GM12875 (cell line): ENCODE measurements around the gene EMID1.
"Not testable (repeated sequence)": the region's sequence is repeated elsewhere in the genome, so short reads cannot be mapped to it uniquely, and the experiment has no call there.

Source experiments
- H3K4me3 ChIP-seq: one replicate; pipeline ENCODE4 v1.5.1; 2011; ENCODE audit warnings: low read depth, low read length, control low read depth
- TF ChIP-seq, protein P1 (sequence below): IDR thresholded peaks from 2 replicates; pipeline ENCODE4 v1.5.1; 2011; ENCODE audit warnings: low read depth, mild to moderate bottlenecking, control low read depth, inconsistent platforms, low read length, moderate library complexity, borderline replicate concordance; ENCODE audit not compliant: insufficient read depth

The EMID1 gene

DNA sequence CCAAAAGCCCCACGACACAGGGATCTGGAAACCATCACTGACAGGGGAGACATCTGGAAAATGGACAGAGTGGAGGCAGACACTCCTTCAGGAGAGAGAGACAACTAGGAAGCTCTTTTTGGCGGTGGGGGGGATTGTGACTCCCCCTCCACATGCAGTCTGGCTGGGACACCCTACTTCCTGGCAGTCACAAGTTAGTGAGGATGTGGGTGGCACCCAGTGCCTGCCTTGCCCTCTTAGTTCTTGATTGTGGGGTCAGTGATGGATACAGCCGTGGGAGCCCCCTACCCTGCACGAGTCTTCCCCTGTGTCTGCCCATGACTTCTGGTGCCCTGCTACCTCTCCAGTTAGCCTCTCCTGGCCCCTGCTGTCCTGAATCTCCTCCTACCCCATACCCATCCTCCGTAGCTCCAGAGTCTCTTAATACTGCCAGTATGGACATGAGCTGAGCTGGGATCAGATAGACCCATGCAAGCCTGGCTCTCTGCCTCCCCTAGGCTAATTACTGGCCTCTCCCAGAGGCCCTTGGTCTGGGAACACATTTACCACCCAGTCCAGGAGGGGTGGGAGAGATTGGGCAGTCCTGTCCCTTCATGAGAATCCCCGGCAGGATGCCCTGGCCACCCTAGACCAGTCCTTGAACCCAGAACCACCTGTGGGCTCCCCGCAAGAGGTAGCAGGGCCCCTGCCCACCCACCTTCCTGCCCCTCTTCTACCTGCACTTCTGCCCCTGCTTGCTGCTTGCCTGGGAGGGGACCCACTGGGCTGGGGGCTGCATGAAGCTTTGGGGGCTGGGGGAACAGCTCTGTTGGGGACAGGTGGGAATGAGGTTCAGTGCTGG is 39.3 kb downstream of the EMID1 start:
- H3K4me3 ChIP-seq = no peak overlapping the region
- TF ChIP-seq, protein P1, sequence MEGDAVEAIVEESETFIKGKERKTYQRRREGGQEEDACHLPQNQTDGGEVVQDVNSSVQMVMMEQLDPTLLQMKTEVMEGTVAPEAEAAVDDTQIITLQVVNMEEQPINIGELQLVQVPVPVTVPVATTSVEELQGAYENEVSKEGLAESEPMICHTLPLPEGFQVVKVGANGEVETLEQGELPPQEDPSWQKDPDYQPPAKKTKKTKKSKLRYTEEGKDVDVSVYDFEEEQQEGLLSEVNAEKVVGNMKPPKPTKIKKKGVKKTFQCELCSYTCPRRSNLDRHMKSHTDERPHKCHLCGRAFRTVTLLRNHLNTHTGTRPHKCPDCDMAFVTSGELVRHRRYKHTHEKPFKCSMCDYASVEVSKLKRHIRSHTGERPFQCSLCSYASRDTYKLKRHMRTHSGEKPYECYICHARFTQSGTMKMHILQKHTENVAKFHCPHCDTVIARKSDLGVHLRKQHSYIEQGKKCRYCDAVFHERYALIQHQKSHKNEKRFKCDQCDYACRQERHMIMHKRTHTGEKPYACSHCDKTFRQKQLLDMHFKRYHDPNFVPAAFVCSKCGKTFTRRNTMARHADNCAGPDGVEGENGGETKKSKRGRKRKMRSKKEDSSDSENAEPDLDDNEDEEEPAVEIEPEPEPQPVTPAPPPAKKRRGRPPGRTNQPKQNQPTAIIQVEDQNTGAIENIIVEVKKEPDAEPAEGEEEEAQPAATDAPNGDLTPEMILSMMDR = no peak

DNA sequence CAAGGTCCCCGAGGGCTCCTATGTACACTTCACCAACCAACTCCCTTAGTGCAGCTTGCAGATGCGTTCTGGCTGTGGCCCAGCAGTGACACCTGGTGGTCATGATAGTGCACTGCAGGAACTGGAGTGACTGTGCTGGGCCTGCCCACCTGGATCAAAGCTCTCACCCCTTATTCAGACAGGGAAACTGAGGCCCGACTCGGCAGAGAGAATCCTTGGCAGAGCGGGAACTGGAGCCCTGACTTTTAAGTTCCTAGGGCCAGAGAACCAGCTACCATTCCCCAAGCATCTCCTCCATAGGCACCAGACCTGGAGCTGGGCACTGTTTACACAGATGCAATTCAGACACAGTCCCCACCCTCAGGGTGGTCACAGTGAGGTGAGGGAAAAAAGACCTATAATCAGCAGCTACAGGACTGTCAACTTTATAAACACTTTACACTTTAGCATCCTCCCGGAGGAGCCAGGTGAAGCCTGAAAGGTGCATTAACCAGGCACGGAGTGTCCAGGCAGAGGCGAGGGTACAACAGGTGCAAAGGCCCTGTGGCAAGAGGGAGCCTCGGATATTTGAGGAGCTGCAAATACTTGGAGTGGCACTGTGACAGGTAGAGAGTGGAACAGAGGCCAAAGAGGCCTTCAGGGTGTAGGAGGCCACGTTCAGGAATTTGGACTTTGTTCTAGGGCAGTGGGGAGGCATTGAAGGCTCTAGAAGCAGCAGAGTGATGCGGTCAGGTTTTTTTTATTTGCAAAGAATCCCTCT is 40.1 kb downstream of the EMID1 start:
- no peak overlapping the region for H3K4me3 ChIP-seq
- TF ChIP-seq, protein P1 = peak; percentile 99

DNA sequence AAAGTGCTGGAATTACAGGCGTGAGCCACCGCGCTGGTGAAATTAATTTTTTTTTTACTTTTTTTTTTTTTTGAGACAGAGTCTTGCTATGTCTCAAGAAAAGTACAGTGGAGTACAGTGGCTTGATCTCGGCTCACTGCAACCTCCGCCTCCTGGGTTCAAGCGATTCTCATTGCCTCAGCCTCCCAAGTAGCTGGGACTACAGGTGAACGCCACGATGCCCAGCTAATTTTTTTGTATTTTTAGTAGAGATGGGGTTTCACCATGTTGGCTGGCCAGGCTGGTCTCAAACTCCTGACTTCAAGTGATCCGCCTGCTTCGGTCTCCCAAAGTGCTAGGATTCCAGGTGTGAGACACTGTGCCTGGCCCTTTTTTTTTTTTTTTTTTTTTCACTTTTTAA is 42.2 kb downstream of the EMID1 start:
- not testable (repeated sequence) for H3K4me3 ChIP-seq

DNA sequence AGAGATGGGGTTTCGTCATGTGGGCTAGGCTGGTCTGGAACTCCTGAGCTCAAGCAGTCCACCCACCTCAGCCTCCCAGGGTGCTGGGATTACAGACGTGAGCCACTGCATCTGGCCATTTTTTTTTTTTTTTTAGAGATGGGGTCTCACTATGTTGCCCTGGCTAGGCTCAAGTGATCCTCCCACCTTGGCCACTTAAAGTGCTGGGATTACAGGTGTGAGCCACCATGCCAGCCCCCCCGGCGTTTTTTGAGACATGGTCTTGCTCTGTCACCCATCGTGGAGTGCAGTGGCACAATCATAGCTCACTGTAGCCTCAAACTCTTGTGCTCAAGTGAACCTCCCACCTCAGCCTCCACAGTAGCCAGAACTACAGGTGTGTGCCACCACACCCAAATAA is 45.6 kb downstream of the EMID1 start:
- TF ChIP-seq, protein P1 = no peak

DNA sequence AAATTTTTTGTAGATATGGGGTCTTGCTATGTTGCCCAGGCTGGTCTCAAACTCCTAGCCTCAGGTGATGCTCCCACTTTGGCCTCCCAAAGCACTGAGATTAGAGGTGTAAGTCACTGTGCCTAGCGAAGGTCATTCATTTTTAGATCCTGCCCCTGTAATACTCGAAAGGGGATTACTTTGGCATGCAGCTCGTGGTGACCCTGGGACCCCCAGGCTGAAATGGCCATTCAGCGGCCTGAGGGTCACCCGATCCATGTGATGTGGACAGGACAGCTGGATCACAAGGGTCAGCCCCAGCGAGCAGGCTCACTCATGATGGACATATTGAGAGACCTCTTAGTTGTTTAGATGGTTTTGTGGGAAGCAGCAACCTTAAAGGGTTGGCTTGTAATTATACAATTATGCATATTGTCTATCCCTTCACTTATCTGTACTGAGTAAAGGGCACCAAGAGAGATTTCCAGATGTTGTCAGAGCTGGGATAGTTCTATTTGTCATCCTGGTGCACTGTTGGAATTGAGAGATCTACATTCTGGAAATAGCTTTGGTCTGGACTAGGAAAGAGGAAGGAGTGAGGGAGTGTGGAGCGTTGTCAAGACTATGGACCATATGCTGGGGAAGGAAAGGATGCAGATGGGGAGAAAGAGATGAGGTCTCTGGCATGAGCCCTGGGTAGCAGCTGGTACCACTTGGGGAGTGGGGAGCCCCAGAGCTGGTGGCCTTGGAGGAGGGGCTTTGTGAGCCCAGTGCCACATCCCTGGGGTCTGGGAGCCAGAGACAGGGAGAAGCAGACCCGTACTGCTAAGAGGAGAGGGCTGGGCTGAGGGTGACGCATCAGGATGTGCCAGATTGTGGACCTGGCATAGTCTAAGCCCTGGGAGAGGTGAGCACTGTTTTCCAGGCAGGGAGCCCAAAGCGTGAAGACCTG is 46.5 kb downstream of the EMID1 start:
- H3K4me3 ChIP-seq = no peak overlapping the region
- TF ChIP-seq, protein P1 = no peak

More for the DNA sequence above, 45.6 kb downstream of the EMID1 start:
- H3K4me3 ChIP-seq = no peak overlapping the region

DNA sequence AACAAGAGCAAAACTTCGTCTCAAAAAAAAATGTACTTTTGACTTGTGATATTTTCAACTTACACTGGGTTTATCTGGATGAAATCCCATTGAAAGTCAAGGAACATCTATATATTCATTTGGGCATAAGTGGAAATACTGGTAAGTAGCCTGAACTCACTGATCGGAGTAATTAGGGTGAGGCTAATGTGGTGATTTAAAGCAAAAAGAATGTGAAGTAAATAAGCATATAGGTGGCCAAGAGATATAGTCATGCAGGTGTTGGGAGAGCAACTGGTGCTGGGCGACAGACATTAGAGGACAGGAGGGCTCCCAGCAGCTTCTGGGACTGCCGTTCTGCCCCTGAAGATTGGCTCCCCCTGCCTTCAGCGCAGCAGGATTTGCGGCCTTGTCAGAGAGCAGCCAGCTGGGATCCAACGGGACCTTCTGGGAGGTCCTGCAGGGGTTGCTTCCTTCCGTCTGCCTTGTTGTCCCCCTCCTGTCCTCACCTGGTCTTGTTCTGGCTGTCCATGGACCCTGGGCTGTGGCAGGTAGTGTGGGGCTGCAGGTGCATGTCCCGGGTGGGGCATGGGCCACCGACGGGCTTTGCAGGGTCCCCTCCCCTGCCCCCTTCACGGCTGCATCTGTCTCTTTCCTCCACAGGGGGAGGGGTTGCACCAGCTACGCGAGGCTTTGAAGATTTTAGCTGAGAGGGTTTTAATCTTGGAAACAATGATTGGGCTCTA is 48.0 kb downstream of the EMID1 start:
- TF ChIP-seq, protein P1 = no peak
- H3K4me3 ChIP-seq = no peak overlapping the region
